ENCODE results near the gene CSK.

DNA sequence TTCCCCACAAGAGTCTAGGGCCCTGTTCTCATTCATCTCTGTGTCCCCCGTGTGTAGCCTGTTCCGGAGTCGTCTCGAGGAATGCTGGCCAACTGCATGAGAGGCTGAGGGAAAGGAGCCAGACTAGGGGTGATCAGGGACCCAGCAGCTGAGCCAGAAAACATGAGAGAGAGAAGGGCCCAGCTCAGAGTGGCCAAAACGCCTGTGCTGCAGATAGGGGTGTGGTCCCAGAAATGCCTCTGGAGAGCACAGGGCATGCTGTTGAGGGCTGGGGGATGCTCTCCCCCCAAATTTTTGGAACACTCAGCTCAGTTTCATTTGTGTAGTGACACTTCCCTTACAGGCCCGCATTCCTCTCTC lies 19.1 kb upstream of the CSK start:
- TF ChIP-seq CTCF (conservative IDR thresholded peaks at IDR 0.05; ENCODE audit: low read length) (no peak), EZH2phosphoT487 (IDR thresholded peaks at IDR 0.05; ENCODE audit: borderline replicate concordance) (no peak)
